Adipose tissue (tissue), 3 donors: Measurements from ENCODE around the gene ZFAND3. TPM values are rescaled to one million over a fixed set of nuclear protein-coding genes. Genes with fewer than 3 reads are reported as not detected.

Experiments
- H3K27ac ChIP-seq: one replicate; pipeline ENCODE4 v1.5.1; 2013; ENCODE audit warnings: low read depth, low read length
- WGBS, 3 donors: extraction: QIAGEN DNeasy Blood & Tissue Kit; methylation state at CpG; one replicate each; pipeline ENCODE4 v1.1.7; 2013; 5-methylcytosine and 5-hydroxymethylcytosine counted together
- polyA plus RNA-seq, 3 donors: library from polyadenylated mRNA; stranded (reverse); fragments of 200-250 nt; gene quantifications; one replicate each; pipeline ENCODE4 v1.2.3, GENCODE V29; 2013
- donor health status: healthy with polysubstance abuse.
- donor health status: Bipolar disorder and iron deficiency.
- donor health status: healthy.

ZFAND3 gene
- polyA plus RNA-seq, 3 donors: 25.9 to 45.2 (median 42.1) TPM

DNA sequence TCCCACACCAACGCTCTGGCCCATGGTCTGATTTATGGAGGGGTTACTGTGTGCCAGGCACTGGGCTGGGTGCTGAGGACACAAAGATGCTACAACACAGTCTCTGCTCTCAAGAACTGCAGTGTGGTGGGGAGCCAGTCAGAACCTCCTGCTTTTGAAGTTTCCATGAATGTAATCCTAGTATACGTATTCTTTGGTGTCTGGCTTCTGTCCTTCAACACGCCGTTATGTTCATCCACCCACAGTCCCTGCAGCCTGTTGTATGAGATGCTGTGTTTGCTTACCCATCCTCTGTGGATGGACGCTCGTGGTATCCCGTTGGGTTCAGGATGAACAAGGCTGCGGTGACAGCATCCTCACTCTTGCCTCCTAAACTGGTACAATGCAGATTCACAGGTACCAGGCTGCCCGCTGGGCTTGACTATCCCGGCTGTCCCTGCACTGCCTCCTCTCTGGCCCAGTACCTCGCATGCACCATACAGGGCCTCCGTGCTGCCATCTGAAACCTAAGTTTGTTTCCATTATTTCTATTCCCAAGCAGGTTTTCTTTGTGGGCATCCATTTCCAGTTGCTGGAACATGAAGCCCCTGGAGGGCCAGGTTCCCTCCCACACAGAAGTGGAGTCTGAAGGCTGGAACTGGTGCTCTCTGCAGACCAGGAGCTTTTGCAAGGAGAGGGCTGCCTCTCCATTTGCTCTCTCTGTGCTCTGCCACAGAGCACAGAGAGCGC lies 364.5 kb downstream of the ZFAND3 start:
- 83 to 94% (median 92%) methylated on average over 13 of the region's 13 CpGs for WGBS, 3 donors
- H3K27ac ChIP-seq: no peak overlapping the region

DNA sequence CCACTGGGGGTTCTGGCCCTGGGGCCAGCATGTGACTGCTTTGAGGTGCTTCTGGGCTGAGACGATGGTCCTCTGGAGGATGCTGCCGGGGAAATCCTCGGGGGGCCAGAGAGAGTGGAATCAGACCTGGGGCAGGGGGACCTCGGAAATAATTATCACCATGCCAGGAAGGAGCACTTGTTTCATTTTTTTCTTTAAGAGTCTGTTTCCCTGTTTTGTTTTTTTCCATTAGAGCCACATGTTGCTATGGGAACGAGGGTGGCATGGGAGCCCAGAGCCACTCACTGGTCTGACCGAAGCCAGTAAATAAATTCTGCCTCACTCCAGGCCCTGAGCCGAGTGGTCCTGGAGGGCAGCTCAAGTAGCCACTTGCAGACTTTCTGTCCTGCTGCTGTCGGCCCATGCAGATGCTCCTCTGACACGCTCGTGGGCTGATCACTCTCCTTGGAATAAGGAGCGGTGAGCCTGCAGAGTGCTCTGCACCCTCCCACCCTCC lies 365.1 kb downstream of the ZFAND3 start:
- no peak overlapping the region for H3K27ac ChIP-seq
- WGBS, 3 donors: 84 to 94% (median 87%) methylated on average over 11 of the region's 11 CpGs

DNA sequence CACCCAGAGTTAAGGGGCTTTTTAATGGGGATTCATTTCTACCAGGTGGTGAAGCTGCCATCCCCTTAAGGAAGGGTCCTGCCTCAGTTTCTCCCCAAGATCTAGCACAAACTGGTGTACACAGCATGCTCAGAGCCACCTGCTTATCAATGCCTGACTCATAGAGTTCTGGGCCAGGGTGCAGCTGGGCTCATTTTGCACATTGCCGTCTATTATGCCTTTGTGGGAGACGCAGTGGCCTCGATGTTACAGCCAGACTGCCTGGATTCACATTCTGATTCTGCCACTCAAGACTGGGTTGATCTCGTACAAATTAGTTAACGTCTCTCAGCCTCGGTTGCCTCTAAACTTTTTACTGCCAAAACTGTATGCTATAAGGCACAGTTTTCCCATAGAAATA lies 365.7 kb downstream of the ZFAND3 start:
- 95 to 98% (median 95%) methylated on average over 6 of the region's 6 CpGs for WGBS, 3 donors
- no peak overlapping the region for H3K27ac ChIP-seq

DNA sequence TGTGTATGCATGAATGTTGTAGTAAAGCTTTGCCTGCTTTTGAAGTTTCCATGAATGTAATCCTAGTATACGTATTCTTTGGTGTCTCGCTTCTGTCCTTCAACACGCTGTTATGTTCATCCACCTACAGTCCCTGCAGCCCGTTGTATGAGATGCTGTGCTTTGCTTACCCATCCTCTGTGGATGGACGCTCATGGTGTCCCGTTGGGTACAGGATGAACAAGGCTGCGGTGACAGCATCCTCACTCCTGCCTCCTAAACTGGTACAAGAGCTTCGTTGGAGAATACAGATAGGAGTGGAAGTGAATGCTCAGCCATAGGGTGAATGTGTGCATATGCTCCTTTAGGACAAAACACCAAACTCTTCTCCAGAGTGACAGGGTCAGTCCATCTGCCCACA lies 366.2 kb downstream of the ZFAND3 start:
- no peak overlapping the region for H3K27ac ChIP-seq
- whole genome bisulfite sequencing, 3 donors: 94 to 97% (median 96%) methylated on average over 8 of the region's 8 CpGs

DNA sequence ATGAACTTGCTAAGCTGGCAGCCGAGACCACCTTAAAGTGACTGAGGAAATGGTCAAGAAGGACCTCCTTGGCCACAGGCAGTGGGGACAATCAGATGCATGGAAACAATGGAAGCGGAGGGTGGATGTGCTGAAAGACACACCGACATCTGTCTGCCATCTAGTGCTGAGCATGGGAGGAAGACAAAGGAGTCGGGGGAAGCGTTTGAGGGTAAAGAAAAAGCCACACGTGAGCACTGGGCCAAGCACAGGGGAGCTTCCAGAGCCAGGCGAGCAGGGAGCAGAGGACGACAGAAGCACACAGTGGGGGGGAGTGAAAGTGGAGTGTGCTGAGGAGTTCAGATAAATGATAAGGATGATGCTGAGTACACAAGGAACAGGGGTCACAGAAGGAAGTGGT lies 367.8 kb downstream of the ZFAND3 start:
- 78 to 85% (median 83%) methylated on average over 8 of the region's 8 CpGs for WGBS, 3 donors
- H3K27ac ChIP-seq: no peak overlapping the region

DNA sequence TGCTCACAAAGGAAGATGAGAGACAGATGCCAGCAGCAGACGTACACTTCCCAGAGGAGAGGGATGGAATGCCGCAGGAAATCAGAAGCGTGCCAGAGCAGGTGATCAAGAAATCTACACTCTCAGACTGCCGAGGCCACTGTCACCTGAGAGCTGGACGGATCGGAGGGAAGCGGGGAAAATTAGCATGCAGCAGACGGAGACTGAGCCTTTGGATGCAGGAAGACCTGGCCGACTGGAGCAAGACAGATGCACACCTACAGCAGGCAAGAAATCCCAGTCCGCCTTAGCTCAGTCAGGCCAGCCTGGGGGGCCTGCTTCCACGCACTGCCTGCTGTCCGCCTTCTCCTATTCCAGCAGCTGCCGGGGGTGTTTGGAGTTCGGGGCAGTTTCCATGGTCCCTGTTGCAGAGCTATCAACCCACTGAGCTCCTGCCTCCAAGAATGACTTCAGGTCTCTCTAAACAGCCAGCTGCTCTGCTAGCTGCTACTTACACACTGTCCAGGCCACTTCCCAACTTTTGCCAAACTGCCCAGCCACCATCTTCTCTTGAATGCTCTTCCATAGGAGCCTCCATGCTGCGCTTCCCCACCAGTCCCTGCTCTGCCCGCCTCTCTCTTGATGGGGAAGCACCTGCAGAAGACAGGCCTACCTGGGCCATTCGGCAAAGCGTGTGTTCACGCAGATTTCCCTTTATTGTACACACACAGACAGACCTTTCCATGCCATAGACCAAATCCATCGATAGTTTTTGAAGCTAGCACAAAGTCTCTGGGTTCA lies 368.5 kb downstream of the ZFAND3 start:
- 93 to 94% (median 94%) methylated on average over 20 of the region's 20 CpGs for WGBS, 3 donors
- no peak overlapping the region for H3K27ac ChIP-seq

DNA sequence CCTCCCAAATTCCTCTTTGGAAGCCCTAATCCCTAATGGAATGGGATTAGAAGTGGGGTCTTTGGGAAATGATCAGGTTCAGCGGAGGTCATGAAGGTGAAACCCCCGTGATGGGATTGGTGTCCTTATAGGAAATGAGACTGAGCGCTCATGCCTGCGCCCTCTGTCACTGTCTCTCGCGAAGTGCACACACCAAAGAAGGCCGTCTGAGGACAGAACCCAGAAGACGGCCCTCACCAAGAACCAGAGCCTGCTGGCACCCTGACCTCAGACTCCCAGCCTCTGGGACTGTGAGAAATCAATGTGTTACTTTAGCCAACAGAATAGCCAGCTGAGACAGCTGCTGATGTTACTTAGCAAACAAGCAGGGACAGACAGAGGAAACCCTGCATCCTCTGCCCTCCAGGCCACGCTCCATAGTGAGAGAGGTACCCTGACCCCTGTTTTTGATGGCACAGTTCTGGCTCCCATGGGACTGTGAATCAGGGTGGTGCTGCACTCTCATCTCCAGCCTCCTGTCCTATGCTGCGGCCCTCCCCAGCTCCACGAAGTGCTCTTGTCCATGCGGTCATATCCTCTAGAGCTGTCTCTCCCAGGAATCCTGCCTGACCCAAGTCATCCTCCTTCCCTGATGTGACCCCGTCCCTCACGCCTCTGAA lies 369.3 kb downstream of the ZFAND3 start:
- 95 to 96% (median 96%) methylated on average over 14 of the region's 14 CpGs for WGBS, 3 donors
- no peak overlapping the region for H3K27ac ChIP-seq

DNA sequence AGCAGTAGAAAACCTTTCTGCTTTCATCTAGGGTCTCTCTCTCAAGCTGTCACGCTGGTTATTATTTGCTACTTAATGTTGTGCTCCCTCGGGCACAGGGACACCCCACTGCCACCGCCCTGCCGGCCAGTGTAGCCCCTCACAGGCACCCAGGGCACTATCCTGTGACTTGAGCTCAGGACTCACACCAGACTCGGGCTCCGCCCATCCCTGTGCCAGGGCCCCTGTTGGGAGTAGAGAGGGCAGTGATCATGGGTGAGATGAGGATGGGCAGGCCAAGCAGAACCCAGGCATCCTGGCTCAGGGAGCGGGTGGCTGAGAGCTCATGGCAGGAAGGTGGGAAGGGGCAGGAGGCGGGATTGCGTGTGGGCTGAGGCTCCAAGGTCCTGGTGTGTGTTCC lies 371.9 kb downstream of the ZFAND3 start:
- 91 to 92% (median 91%) methylated on average over 9 of the region's 9 CpGs for WGBS, 3 donors
- H3K27ac ChIP-seq: no peak overlapping the region

DNA sequence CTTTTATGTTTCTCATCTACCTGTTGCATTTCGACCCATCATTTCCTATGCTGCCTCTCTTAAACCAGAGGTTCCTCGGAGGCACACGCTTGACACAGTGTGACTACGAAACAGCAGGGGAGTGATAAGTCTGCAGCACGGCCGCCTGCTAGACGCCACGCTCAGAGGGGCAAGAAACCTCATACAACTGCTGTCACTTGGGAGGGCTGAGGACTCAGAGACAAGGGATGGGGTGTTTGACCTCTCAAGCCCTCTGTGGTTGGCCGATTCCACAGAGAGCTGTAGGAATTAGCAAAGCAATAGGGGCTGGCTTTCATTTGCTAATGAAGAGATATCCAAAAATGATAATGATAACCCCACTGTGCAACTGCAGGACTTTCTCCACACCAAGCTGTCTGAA lies 372.5 kb downstream of the ZFAND3 start:
- no peak overlapping the region for H3K27ac ChIP-seq
- WGBS, 3 donors: 82 to 92% (median 89%) methylated on average over 9 of the region's 9 CpGs

DNA sequence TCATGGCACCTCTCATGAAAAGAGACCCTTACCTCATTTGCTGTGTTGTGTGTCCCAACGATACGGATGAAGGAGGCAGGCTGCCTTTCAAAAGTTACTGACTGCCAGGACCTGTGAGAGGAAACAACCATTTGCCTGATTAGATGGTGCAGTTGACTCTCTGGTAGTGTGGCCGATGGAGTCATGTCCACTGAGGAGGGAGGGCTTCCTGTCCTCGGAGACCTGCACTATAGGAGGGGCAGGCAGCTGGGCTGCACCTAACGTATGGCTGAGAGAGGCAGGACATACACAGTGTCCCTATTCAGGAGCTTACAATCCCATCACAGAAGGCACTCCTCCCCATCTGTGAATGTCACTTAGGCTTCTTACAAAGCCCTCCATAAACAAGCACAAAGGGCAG lies 373.0 kb downstream of the ZFAND3 start:
- WGBS, 3 donors: 73 to 81% (median 80%) methylated on average over 5 of the region's 5 CpGs
- H3K27ac ChIP-seq: no peak overlapping the region

DNA sequence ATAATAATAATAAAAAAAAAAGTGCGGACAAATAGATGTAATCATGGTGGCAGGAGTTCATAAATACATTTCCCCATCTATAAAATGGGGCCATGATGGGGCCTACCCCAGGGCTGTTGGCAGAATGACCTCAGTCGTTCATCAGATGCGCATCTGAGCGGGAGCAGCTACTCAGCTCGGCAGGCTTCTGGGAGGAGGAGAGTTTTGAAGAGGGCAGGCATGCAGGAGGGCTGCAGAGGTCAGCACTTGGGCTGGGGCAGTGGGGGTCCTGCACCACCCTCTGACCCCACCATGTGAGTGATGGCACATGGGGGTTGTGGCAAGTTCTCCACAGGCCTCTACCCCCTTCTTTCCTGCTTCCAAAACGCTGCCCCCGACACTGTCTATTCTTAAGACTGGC lies 373.5 kb downstream of the ZFAND3 start:
- no peak overlapping the region for H3K27ac ChIP-seq
- WGBS, 3 donors: 91 to 93% (median 93%) methylated on average over 7 of the region's 7 CpGs

DNA sequence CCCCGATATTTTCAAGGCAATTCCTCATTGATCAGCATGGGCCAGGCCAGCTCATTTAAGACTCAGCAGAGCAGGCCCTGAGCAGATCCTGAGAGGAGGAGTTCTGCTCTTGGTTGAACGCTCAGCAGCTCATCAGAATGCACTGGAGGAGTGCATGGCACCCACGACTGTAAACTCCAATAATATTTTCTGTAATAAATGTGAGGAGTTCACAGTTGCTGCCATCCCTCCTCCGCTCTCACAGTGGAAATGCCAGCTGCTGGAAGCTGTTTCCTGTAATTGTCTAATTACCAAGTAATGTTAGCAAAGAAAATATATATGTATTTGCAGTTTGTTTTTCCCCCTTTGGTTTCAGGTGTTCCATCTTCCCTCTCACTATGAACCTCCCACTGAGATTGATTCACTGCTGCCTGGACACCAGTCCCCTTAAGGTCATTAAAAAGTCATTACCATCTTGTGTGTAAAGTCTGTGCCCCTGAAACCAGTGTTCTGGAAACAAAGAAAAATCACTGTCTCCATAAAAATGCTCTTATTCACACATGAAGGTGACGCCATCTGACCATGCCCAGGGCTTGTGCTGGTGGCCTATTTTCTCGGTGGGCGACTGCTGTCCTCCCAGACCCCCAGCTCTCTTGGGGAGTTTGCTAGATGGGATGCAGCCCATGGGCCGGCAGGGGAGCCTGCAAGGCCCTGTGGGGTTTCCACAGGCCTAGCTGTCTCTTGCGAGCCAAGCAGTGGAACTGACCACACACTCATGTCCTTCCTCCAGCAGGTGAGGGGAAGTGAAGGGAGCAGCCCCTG lies 374.2 kb downstream of the ZFAND3 start:
- H3K27ac ChIP-seq: no peak overlapping the region
- 82 to 84% (median 83%) methylated on average over 9 of the region's 9 CpGs for WGBS, 3 donors

DNA sequence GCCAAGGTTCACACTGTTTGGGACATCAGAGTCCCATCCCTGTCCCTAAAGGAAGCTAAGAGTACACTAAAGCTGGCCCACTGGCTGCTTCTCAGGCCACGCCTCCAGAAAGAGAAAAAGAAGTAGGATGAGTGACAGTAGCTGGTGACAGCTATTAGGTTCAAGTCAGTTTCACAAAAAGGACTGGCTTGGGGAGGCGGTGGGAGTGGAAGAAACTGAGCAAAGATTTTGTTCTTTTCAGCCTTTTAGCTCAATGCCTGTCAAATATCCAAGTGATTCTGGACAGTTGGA lies 374.7 kb downstream of the ZFAND3 start:
- WGBS, 3 donors: 95 to 97% (median 96%) methylated on average over 2 of the region's 2 CpGs
- no peak overlapping the region for H3K27ac ChIP-seq

DNA sequence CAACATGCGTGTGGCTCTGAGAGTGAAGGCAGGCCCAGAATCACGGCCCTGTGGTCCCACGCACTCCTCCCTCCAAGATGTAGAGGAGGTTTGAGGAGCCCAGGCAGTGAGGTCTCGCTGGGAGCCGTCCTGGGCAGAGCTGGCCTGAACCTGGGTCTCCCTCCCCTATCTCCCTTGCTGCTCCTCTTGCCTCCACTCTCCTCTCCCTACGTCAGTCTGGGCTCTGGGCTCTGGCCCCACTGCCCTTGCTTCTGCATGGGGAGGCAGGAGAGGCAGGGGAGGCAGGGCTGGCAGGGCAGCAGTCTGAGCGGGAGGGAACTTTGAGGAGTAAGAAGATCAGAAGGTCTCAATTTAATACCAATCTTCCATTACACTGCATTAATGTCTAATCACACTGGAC lies 375.1 kb downstream of the ZFAND3 start:
- WGBS, 3 donors: 96% methylated on average over 7 of the region's 7 CpGs
- H3K27ac ChIP-seq: no peak overlapping the region

DNA sequence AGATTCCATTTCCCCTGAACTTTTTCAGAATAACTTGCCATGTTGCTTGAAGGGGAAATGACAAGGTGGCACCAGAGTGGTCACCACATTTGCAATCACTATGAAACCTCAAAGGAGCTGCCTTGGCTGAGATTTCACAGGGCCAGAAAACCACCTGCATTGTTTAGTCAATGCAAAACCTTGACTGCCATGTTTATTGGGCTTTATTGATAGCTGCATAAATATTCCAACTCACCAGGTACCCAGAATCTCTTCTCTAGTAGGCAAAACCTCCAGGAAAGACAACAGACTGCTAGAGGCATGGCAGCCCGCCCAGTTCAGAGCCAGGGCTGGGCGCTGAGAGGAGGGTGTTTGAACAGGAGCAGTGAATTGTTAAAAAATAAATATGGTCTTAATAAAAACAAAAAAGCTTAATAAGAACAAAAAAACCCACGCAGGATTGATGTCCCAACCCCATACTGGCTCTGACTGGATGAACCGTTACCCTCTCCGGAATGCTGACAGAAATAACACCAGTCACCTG lies 375.6 kb downstream of the ZFAND3 start:
- no peak overlapping the region for H3K27ac ChIP-seq
- 86 to 98% (median 93%) methylated on average over 5 of the region's 5 CpGs for WGBS, 3 donors

DNA sequence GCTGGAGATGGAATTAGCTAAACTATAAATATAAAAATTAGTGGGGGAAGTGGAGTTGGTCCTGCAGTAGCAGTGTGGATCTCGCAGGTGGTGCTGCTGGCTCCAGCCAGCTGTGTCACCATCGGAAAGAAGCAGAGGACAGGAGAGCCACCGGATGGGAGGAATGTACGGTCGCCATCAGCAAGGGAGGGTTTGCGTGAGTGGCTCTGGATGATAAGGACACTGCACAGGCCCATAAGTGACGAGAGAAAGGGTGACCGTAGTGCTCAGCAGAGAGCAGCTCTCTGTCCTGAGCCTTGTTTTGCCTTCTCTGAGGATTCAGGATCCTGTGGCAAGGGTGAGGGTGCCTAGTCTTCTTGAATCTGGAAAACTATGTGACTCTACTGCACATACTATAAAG lies 378.7 kb downstream of the ZFAND3 start:
- H3K27ac ChIP-seq: no peak overlapping the region
- 86 to 95% (median 95%) methylated on average over 8 of the region's 8 CpGs for WGBS, 3 donors
